Panc1 (cell line): Measurements from ENCODE around the gene CWC27. TPM values are rescaled to one million over a fixed set of nuclear protein-coding genes. Genes with fewer than 3 reads are reported as not detected.

Source experiments
- ATAC-seq: fragments of 200-7000 bp; cut with Tn5 transposase; 2 replicates; pipeline ENCODE4 v1.9.1; 2020; ENCODE audit warnings: mild to moderate bottlenecking, moderate library complexity
- BruUV-seq: library from RNA; stranded (reverse); fragments of 400-500 nt; replicated peaks from 2 replicates; lab custom pipeline; 2021; lab: Mats Ljungman, UMichigan
- CTCF ChIA-PET: fragments of 300-600 bp; sonication (Branson Sonifier 250); formaldehyde crosslinking; loops from one replicate; lab custom pipeline; 2022; ENCODE audit warnings: antibody characterized with exemption; lab: Charles Lee
- POLR2A ChIA-PET: fragments of 300-600 bp; sonication (Branson Sonifier 250); formaldehyde crosslinking; loops from one replicate; lab custom pipeline; 2022; ENCODE audit warnings: antibody characterized with exemption; lab: Charles Lee
- DNase-seq: peaks from one replicate; pipeline ENCODE4 v3.0.0-alpha.2; 2010; ENCODE audit warnings: low read depth, low spot score
- H3K27ac ChIP-seq: 2 replicates; pipeline ENCODE4 v1.5.1; 2011; ENCODE audit warnings: mild to moderate bottlenecking, low read length, inconsistent platforms
- H3K27me3 ChIP-seq: fragments of 200-500 bp; sonication (Bioruptor generic); 2 replicates; pipeline ENCODE4 v1.6.0; 2014; ENCODE audit warnings: low read length, inconsistent platforms; ENCODE audit not compliant: control insufficient read depth, insufficient read depth
- H3K36me3 ChIP-seq: fragments of 200-500 bp; sonication (Bioruptor generic); 2 replicates; pipeline ENCODE4 v1.5.1; 2014; ENCODE audit warnings: inconsistent platforms, mild to moderate bottlenecking, low read length, moderate library complexity; ENCODE audit not compliant: control insufficient read depth, insufficient read depth
- H3K4me1 ChIP-seq: 2 replicates; pipeline ENCODE4 v1.5.1; 2011; ENCODE audit warnings: inconsistent platforms, mild to moderate bottlenecking, low read length, moderate library complexity; ENCODE audit not compliant: control insufficient read depth, insufficient read depth
- H3K4me3 ChIP-seq, 2 experiments: 2 replicates each; pipeline ENCODE4 v1.5.1; 2011 to 2012; ENCODE audit warnings: low read depth in 2 of 2, low read length in 2 of 2, mild to moderate bottlenecking in 2 of 2, inconsistent platforms in 1 of 2, moderate library complexity in 1 of 2
- H3K9me3 ChIP-seq: fragments of 200-500 bp; sonication (Bioruptor generic); 2 replicates; pipeline ENCODE4 v1.5.1; 2014; ENCODE audit warnings: low read depth, mild to moderate bottlenecking, inconsistent platforms, low read length, moderate library complexity; ENCODE audit not compliant: control insufficient read depth, insufficient read depth
- CTCF ChIP-seq: fragments of 450-650 bp; IDR thresholded peaks from 2 replicates; pipeline ENCODE4 v1.5.1; 2017; ENCODE audit warnings: mild to moderate bottlenecking
- POLR2AphosphoS5 ChIP-seq: IDR thresholded peaks from 2 replicates; pipeline ENCODE4 v1.6.1; 2012; ENCODE audit warnings: mild to moderate bottlenecking, low read depth, low read length, moderate library complexity
- REST ChIP-seq, 2 experiments: IDR thresholded peaks; 2 replicates each; pipeline ENCODE4 v1.6.1; 2011 to 2012; ENCODE audit warnings: low read depth in 2 of 2, control low read depth in 1 of 2, low read length in 1 of 2, mild to moderate bottlenecking in 1 of 2, moderate library complexity in 1 of 2; ENCODE audit not compliant: insufficient read depth in 1 of 2
- SIN3A ChIP-seq: IDR thresholded peaks from 2 replicates; pipeline ENCODE4 v1.6.1; 2012; ENCODE audit warnings: low read depth, mild to moderate bottlenecking, low read length, moderate library complexity, borderline replicate concordance; ENCODE audit not compliant: insufficient read depth
- TCF7L2 ChIP-seq: IDR thresholded peaks from 2 replicates; pipeline ENCODE4 v1.6.1; 2011; ENCODE audit warnings: mild to moderate bottlenecking, low read depth, low read length, inconsistent platforms
- in situ Hi-C: cut with HindIII; loops from 2 replicates; pipeline ENCODE4 v1.10.0; 2016; ENCODE audit warnings: low sequenced_read_pairs, low pct_unique_long_range_greater_than_20kb
- intact Hi-C: fragments of 100-400 bp; cut with micrococcal nuclease; formaldehyde crosslinking; loops from one replicate; pipeline ENCODE4 v1.10.0; 2022; ENCODE audit not compliant: unreplicated experiment
- total RNA-seq: library from RNA; stranded (reverse); gene quantifications from one replicate; pipeline ENCODE4 v1.2.1, GENCODE V29; 2021; ENCODE audit not compliant: unreplicated experiment

CWC27 gene
- total RNA-seq, 1 experiment from 2014 or later = 19.7 TPM

- in situ Hi-C loops = no loop called here
- H3K27me3 ChIP-seq = no peaks in the 10 kb centered on the region
- H3K4me3 ChIP-seq = no peak overlapping the region
- no peak for DNase-seq
- no peaks in the 10 kb centered on the region for H3K4me1 ChIP-seq
- H3K9me3 ChIP-seq = no peaks in the 10 kb centered on the region
- ChIA-PET CTCF (no interaction called here), POLR2A (no interaction called here)
- no peaks in the 10 kb centered on the region for H3K36me3 ChIP-seq
- H3K27ac ChIP-seq = no peak overlapping the region
- BruUV-seq = no TSS peak
- ATAC-seq = no peak
- intact Hi-C loops = no loop called here
- no peak for TF ChIP-seq REST (IDR thresholded peaks at IDR 0.05; ENCODE audit: insufficient read depth in 1 of 2, low read depth in 2 of 2, low read length in 1 of 2)
- no peak for TF ChIP-seq CTCF
- TF ChIP-seq TCF7L2 = no peak
- no peak for TF ChIP-seq POLR2AphosphoS5
- no peak for TF ChIP-seq SIN3A
Observed at GRCh38 chr5:65050140-65050539, 281.4 kb downstream of the CWC27 start.

GRCh38 chr5:65050826-65051498 is 282.2 kb downstream of the CWC27 start:
- DNase-seq (no peak), ATAC-seq (no peak)
- no peaks in the 10 kb centered on the region for H3K9me3 ChIP-seq
- H3K4me1 ChIP-seq = no peaks in the 10 kb centered on the region
- H3K27me3 ChIP-seq = no peaks in the 10 kb centered on the region
- H3K27ac ChIP-seq = no peak overlapping the region
- TF ChIP-seq REST (IDR thresholded peaks at IDR 0.05; ENCODE audit: insufficient read depth in 1 of 2, low read depth in 2 of 2, low read length in 1 of 2) (no peak), TCF7L2 (no peak), CTCF (no peak), SIN3A (no peak), POLR2AphosphoS5 (no peak)
- ChIA-PET CTCF (no interaction called here), POLR2A (no interaction called here)
- BruUV-seq = no TSS peak
- H3K4me3 ChIP-seq = no peak overlapping the region
- in situ Hi-C loops (no loop called here), intact Hi-C loops (no loop called here)
- H3K36me3 ChIP-seq = no peaks in the 10 kb centered on the region
